GM20431 (cell line): ENCODE measurements around the gene CADM4.
"Not testable (repeated sequence)": the region's sequence is repeated elsewhere in the genome, so short reads cannot be mapped to it uniquely, and the experiment has no call there.

Experiments used
- in situ Hi-C: fragments of 300-500 bp; cut with MseI, MboI; formaldehyde crosslinking; loops from one replicate; pipeline ENCODE4 v1.15.0; 2020; ENCODE audit warnings: low sequenced_read_pairs; ENCODE audit not compliant: unreplicated experiment

CADM4 gene

DNA sequence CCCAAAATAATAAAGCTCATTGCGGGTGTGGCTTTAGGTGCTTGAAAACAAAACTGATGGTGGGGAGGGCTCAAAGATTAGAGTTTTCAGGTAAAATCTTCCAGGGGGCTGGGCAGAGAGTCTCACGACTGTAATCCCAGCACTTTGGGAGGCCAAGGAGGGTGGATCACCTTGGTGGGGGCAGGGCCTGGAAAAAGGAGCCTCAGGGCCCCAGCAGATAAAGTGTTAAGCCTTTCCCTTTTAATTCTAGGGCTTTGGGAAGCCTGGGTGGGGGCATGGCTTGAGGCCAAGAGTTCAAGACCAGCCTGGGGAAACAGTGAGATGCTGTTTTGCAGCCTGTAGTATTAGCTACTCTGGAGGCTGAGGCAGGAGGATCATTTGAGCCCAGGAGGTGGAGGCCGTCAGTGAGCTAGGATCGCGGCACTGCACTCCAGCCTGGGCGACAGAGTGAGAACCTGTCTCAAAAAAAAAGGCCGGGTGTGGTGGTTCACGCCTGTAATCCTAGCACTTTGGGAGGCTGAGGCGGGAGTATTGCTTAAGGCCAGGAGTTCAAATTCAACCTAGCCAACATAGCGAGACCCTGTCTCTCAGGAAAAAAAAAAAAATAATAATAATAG is 45.5 kb downstream of the CADM4 start:
- in situ Hi-C loops, result no loop called here

GRCh38 chr19:43592800-43593350 is 46.8 kb downstream of the CADM4 start:
- in situ Hi-C loops, result no loop called here

DNA sequence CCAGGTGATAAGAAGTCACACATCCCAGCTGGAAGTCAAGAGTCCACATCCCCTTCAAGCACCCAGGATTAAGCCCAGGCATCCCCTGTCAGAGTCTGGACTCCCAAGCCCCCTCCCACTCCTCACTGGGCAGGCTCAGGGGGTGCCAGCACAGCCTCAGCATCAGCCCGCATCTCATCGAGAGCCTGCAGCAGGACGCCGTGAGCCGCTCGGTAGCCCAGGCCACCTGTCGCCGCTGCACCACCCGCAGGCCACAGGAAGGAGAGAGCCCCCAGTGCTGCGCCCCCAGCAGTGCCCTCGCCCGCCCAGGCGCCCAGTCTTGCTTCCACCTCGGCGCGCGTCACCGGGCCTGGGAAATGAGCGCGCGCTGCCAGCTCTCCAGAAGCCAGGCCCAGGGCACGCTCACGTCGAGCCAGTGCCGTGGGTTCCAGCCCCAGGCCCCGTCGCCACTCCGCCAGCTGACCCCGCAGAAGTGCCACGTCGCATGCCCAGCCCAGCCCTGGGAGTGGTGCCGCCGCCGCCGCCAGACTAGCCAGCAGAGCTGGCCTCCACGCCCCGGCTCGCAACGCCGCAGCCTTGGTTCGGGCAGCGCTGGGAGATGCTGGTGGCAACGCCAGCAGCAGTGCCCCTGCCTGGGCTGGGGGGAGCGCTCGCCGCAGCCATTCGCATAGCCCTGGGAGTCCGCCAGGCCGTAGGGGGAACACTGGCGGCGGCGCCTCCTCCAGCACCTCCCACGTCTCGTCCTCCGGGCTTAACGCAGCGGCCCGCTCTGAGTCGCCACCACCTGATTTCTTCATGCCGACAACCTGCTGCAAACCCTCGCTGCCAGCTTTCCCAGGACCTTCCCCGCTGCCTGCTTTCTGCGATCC is 47.5 kb downstream of the CADM4 start:
- in situ Hi-C loops, result no loop called here

DNA sequence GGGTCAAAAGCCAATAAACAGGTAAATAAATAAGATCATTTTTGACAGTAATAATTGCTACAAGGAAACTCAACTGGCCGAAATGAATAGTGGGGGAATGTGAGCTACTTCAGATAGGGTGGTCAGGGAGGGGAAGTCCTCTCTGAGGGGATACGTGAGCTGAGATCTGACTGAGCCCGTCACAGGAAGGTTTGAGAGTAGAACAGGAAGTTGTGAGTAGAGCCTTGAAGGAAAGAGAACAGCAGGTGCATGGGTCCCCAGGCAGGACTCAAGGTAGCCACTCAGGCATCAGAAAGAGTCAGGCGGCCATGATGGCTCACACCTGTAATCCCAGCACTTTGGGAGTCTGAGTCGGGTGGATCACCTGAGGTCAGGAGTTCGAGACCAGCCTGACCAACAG is 50.0 kb downstream of the CADM4 start:
- in situ Hi-C loops, result no loop called here

DNA sequence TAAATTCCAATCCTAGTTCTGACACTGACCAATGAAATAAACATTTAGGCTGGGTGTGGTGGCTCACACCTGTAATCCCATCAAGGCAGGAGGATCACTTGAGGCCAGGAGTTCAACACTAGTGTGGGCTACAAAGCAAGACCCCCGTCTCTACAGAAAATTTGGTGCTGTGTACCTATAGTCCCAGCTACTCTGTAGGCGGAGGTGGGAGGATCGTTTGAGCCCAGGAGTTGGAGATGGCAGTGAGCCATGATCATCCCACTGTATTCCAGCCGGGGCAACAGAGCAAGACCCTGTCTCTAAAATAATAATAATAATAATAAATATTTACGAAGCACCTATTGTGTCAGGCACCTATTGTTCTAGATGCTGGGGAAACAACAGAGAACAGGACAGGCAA is 50.4 kb downstream of the CADM4 start:
- in situ Hi-C loops, result no loop called here

GRCh38 chr19:43587029-43587428 is 52.6 kb downstream of the CADM4 start:
- in situ Hi-C loops, result not testable (repeated sequence)

- in situ Hi-C loops, result no loop called here
Observed at GRCh38 chr19:43586346-43586745, 53.3 kb downstream of the CADM4 start.

- in situ Hi-C loops, result no loop called here
Observed at GRCh38 chr19:43584484-43584883, 55.2 kb downstream of the CADM4 start.

DNA sequence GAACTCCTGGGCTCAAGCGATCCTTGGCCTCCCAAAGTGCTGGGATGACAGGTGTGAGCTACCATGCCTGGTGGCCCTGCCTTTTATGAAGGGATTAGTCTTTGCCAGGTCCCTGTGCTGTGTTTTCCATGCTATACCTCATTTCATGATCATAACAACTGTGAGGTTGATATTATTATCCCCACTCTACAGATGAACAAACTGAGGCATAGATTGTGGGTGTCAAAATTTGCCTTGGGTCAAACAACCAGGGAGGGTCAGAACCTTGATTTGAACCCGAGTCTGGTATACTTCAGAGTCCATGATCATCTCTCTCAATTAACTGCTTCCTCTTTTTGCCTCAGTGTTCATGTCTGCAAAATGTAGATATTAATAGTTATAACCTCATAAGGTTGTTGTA is 57.2 kb downstream of the CADM4 start:
- in situ Hi-C loops, result no loop called here

GRCh38 chr19:43581467-43581866 is 58.2 kb downstream of the CADM4 start:
- in situ Hi-C loops, result no loop called here

DNA sequence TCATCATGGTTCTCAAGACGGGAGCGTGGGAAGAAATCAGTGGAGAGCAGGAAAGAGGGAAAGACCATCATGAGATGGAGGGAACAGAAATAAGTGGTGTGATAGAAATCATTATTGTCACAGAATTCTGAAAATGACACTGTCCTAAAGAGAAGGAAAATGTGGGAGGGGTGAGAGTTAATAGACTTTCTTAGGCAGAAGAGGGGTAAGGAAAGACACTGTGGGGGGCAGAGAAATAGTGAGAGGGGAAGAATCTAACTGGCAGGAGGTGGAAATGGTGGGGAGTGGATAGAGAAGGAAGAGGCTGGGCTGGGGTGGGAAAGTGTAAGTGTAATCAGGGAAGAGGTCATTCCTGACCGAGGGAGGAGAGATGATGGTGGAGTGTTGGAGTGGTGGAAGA is 60.9 kb downstream of the CADM4 start:
- in situ Hi-C loops, result no loop called here

GRCh38 chr19:43575955-43576878 is 63.4 kb downstream of the CADM4 start:
- in situ Hi-C loops, result no loop called here

GRCh38 chr19:43575156-43575950 is 64.3 kb downstream of the CADM4 start, which contains the start of the genes PINLYP and XRCC1:
TSS of gene PINLYP (plus strand) at chr19:43575801. CDS start at chr19:43577192, 1,391 bp downstream.
TSS of gene XRCC1 (minus strand) at chr19:43575527. CDS start at chr19:43575458, 69 bp downstream.
- in situ Hi-C loops, result no loop called here

DNA sequence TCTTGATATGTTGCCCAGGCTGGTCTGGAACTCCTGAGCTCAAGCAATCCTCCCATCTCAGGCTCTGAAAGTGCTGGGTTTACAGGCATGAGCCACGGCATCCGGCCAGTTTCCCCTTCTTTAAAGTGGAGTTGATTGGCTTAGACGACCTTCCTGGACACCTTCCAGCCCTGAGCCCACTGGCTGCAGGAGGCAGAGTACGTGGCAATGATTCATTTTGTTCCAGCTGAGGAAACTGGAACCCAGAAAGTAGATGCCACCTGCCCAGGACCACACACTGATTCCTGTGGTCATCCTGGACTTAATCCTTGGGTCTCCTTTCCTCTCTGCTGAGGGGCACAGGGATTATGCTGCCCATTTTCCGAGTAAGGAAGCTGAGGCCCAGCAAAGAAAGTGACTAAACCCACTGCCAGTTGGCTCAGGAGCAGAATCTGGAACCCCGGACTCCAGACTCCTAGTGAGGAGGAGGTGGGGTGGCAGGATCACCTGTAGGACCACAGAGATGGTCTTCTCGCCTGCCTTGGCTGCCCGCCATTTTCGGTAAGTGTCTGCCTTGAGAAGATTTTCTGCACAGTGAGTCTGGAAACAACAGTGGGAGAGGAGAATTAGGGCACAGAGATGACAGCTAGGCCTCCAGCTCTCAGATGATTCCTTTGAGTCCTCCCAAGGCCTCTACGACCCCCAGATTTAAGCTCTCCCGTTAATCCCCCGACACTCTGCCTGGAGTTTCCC is 65.1 kb downstream of the CADM4 start:
- in situ Hi-C loops, result no loop called here
